GM08714 (cell line): ENCODE results near the gene FAM81A.
"Not testable (repeated sequence)": the region's sequence is repeated elsewhere in the genome, so short reads cannot be mapped to it uniquely, and the experiment has no call there.

Experiments
- H3K4me3 ChIP-seq: fragments of 200-500 bp; sonication (Bioruptor generic); 2 replicates; pipeline ENCODE4 v1.5.1; 2014; ENCODE audit warnings: mild to moderate bottlenecking, low read length, inconsistent platforms
- ZNF274 ChIP-seq: IDR thresholded peaks from 2 replicates; pipeline ENCODE4 v1.6.1; 2012; ENCODE audit warnings: mild to moderate bottlenecking, low read depth, low read length

Gene FAM81A

GRCh38 chr15:59443341-59444072 is 5.5 kb downstream of the FAM81A start:
- H3K4me3 ChIP-seq = no peak overlapping the region
- TF ChIP-seq ZNF274 = no peak

GRCh38 chr15:59444081-59444835 is 6.3 kb downstream of the FAM81A start:
- no peak for TF ChIP-seq ZNF274
- H3K4me3 ChIP-seq = no peak overlapping the region

GRCh38 chr15:59444980-59445545 is 7.1 kb downstream of the FAM81A start:
- no peak for TF ChIP-seq ZNF274
- no peak overlapping the region for H3K4me3 ChIP-seq

- no peak for TF ChIP-seq ZNF274
- no peak overlapping the region for H3K4me3 ChIP-seq
Observed at GRCh38 chr15:59446232-59446957, 8.4 kb downstream of the FAM81A start.

GRCh38 chr15:59447367-59447766 is 9.4 kb downstream of the FAM81A start:
- H3K4me3 ChIP-seq = no peak overlapping the region
- TF ChIP-seq ZNF274 = no peak

- H3K4me3 ChIP-seq = no peak overlapping the region
- TF ChIP-seq ZNF274 = no peak
Observed at GRCh38 chr15:59448871-59449270, 10.9 kb downstream of the FAM81A start.

GRCh38 chr15:59453474-59454215 is 15.7 kb downstream of the FAM81A start:
- no peak overlapping the region for H3K4me3 ChIP-seq
- no peak for TF ChIP-seq ZNF274

- TF ChIP-seq ZNF274 = no peak
- H3K4me3 ChIP-seq = no peak overlapping the region
Observed at GRCh38 chr15:59456114-59456513, 18.1 kb downstream of the FAM81A start.

GRCh38 chr15:59457103-59457502 is 19.1 kb downstream of the FAM81A start:
- TF ChIP-seq ZNF274 = no peak
- H3K4me3 ChIP-seq = no peak overlapping the region

- TF ChIP-seq ZNF274 = no peak
- no peak overlapping the region for H3K4me3 ChIP-seq
Observed at GRCh38 chr15:59461521-59461920, 23.5 kb downstream of the FAM81A start.

- TF ChIP-seq ZNF274 = no peak
- H3K4me3 ChIP-seq = no peak overlapping the region
Observed at GRCh38 chr15:59473226-59473625, 35.2 kb downstream of the FAM81A start.

- not testable (repeated sequence) for H3K4me3 ChIP-seq
Observed at GRCh38 chr15:59475161-59475560, 37.2 kb downstream of the FAM81A start.

GRCh38 chr15:59484399-59484798 is 46.4 kb downstream of the FAM81A start:
- H3K4me3 ChIP-seq = no peak overlapping the region
- no peak for TF ChIP-seq ZNF274

GRCh38 chr15:59485036-59485435 is 47.0 kb downstream of the FAM81A start:
- no peak for TF ChIP-seq ZNF274
- H3K4me3 ChIP-seq = no peak overlapping the region

- not testable (repeated sequence) for H3K4me3 ChIP-seq
Observed at GRCh38 chr15:59489485-59489884, 51.5 kb downstream of the FAM81A start.
